ENCODE measurements around the gene ABCF1. TPM values are rescaled to one million over a fixed set of nuclear protein-coding genes. Genes with fewer than 3 reads are reported as not detected.

ABCF1 gene
- polyA plus RNA-seq, 1 donor (not counting 4 experiments of a cell fraction or from before 2014, with no cell fraction given): 30.0 TPM

DNA sequence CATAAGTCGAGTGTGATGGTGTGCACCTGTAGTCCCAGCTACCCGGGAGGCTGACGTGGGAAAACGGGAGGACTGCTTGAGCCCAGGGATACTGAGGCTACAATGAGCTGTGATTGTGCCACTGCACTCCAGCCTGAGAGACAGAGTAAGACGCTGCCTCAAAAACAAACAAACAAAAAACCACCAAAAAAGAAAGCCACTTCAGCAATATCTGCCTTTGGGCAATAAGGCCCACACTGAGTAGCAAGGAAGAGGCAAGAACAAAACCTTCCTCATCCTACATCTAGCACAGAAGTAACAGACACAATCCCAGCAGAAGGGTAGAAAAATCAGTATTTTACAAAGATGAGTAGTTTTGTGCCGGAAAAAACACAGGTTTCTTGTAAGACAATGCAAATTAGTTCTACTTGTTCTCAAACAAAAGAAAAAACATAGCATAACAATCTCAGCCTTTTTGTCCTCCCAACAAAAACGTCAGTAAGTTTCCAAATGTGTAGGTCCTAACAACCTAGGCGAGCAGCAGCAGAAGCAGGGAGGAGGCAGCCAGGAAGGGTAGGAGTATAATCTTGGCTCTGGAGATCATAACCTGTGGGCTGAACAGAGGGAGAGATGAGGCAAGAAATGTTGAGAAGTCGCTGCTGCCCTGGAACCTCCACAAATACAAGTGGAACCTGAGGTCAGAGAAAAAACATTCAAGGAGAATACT, 40.1 kb downstream of the ABCF1 start:
- Histone ChIP-seq H3K9me1 (ENCODE audit: control insufficient read depth, extremely low read depth, insufficient read depth, low read length) (peaks cover 3% of the 10 kb centered on the region), H4K20me1 (ENCODE audit: control insufficient read depth, extremely low read depth, insufficient read depth, low read length) (peaks cover 8% of the 10 kb centered on the region), H3K9me3 (ENCODE audit: control insufficient read depth, low read depth, low read length) (no peaks in the 10 kb centered on the region), H2AFZ (ENCODE audit: control insufficient read depth, low read length) (no peak overlapping the region), H3K9ac (ENCODE audit: control insufficient read depth, extremely low read depth, insufficient read depth, low read length) (no peak overlapping the region), H3K4me2 (ENCODE audit: control insufficient read depth, extremely low read depth, insufficient read depth, low read depth, low read length) (no peak overlapping the region), H3K27me3 (ENCODE audit: control insufficient read depth, extremely low read depth, insufficient read depth, low read length) (no peaks in the 10 kb centered on the region), H3K27ac (ENCODE audit: control insufficient read depth, insufficient read depth, low read length) (no peak overlapping the region), H3K79me2 (ENCODE audit: control insufficient read depth, insufficient read depth, low read length) (peaks cover 30% of the 10 kb centered on the region), H3K4me3 (ENCODE audit: control insufficient read depth in 2 of 3, extremely low read depth in 1 of 3, insufficient read depth in 2 of 3, low read depth in 1 of 3, low read length in 3 of 3) (no peak overlapping the region), H3K36me3 (ENCODE audit: control insufficient read depth in 2 of 2, extremely low read depth in 1 of 2, insufficient read depth in 2 of 2, low read length in 2 of 2) (peaks cover 15 to 42% of the 10 kb centered on the region in 2 experiments), H3K4me1 (ENCODE audit: control insufficient read depth, extremely low read depth, insufficient read depth, low read length) (peaks cover 24% of the 10 kb centered on the region)
- DNase-seq (ENCODE audit: low read depth, low spot score) (no peak), FAIRE-seq (no peak)
- TF ChIP-seq EZH2 (IDR thresholded peaks at IDR 0.05; ENCODE audit: low read length): no peak
- dilution Hi-C loops (cut with MboI; ENCODE audit: extremely low pct_ligation_motif_present, low sequenced_read_pairs): no loop called here

DNA sequence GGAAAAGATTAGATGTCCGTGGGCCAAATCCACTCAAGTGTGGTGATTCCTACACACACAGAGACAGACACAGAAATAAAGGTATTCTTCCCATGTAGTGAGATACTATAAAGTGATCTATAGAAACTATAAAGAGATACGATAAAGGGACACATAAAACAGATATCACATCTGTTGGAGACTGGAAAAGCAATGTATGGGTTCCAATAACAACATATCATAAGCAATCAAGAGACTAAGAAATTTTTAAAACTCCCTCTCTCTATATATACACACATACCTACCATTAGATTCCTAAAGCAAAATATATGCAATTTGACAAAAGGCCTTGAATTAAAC, 40.6 kb downstream of the ABCF1 start:
- Histone ChIP-seq H3K9me1 (ENCODE audit: control insufficient read depth, extremely low read depth, insufficient read depth, low read length) (peaks cover 3% of the 10 kb centered on the region), H2AFZ (ENCODE audit: control insufficient read depth, low read length) (no peak overlapping the region), H4K20me1 (ENCODE audit: control insufficient read depth, extremely low read depth, insufficient read depth, low read length) (peaks cover 8% of the 10 kb centered on the region), H3K36me3 (ENCODE audit: control insufficient read depth in 2 of 2, extremely low read depth in 1 of 2, insufficient read depth in 2 of 2, low read length in 2 of 2) (peaks cover 15 to 41% of the 10 kb centered on the region in 2 experiments), H3K4me3 (ENCODE audit: control insufficient read depth in 2 of 3, extremely low read depth in 1 of 3, insufficient read depth in 2 of 3, low read depth in 1 of 3, low read length in 3 of 3) (no peak overlapping the region), H3K4me1 (ENCODE audit: control insufficient read depth, extremely low read depth, insufficient read depth, low read length) (peaks cover 24% of the 10 kb centered on the region), H3K27ac (ENCODE audit: control insufficient read depth, insufficient read depth, low read length) (no peak overlapping the region), H3K79me2 (ENCODE audit: control insufficient read depth, insufficient read depth, low read length) (peaks cover 35% of the 10 kb centered on the region), H3K4me2 (ENCODE audit: control insufficient read depth, extremely low read depth, insufficient read depth, low read depth, low read length) (no peak overlapping the region), H3K9ac (ENCODE audit: control insufficient read depth, extremely low read depth, insufficient read depth, low read length) (no peak overlapping the region), H3K27me3 (ENCODE audit: control insufficient read depth, extremely low read depth, insufficient read depth, low read length) (no peaks in the 10 kb centered on the region), H3K9me3 (ENCODE audit: control insufficient read depth, low read depth, low read length) (no peaks in the 10 kb centered on the region)
- dilution Hi-C loops (cut with MboI; ENCODE audit: extremely low pct_ligation_motif_present, low sequenced_read_pairs): no loop called here
- no peak for TF ChIP-seq EZH2 (IDR thresholded peaks at IDR 0.05; ENCODE audit: low read length)
- no peak for TF ChIP-seq CTCF (optimal IDR thresholded peaks at IDR 0.05 in 1 of 3, IDR thresholded peaks at IDR 0.05 in 1 of 3, conservative IDR thresholded peaks at IDR 0.05 in 1 of 3; ENCODE audit: extremely low read depth in 1 of 3, insufficient read depth in 2 of 3, low read length in 3 of 3)
- DNase-seq (ENCODE audit: low read depth, low spot score) (no peak), FAIRE-seq (no peak)

- Histone ChIP-seq H4K20me1 (ENCODE audit: control insufficient read depth, extremely low read depth, insufficient read depth, low read length) (peaks cover 8% of the 10 kb centered on the region), H3K27me3 (ENCODE audit: control insufficient read depth, extremely low read depth, insufficient read depth, low read length) (no peaks in the 10 kb centered on the region), H3K27ac (ENCODE audit: control insufficient read depth, insufficient read depth, low read length) (no peak overlapping the region), H3K79me2 (ENCODE audit: control insufficient read depth, insufficient read depth, low read length) (peaks cover 37% of the 10 kb centered on the region), H3K4me2 (ENCODE audit: control insufficient read depth, extremely low read depth, insufficient read depth, low read depth, low read length) (no peak overlapping the region), H3K9me3 (ENCODE audit: control insufficient read depth, low read depth, low read length) (no peaks in the 10 kb centered on the region), H3K9me1 (ENCODE audit: control insufficient read depth, extremely low read depth, insufficient read depth, low read length) (peaks cover 3% of the 10 kb centered on the region), H3K36me3 (ENCODE audit: control insufficient read depth in 2 of 2, extremely low read depth in 1 of 2, insufficient read depth in 2 of 2, low read length in 2 of 2) (peaks cover 15 to 41% of the 10 kb centered on the region in 2 experiments), H3K4me1 (ENCODE audit: control insufficient read depth, extremely low read depth, insufficient read depth, low read length) (peaks cover 24% of the 10 kb centered on the region), H3K9ac (ENCODE audit: control insufficient read depth, extremely low read depth, insufficient read depth, low read length) (no peak overlapping the region), H2AFZ (ENCODE audit: control insufficient read depth, low read length) (no peak overlapping the region), H3K4me3 (ENCODE audit: control insufficient read depth in 2 of 3, extremely low read depth in 1 of 3, insufficient read depth in 2 of 3, low read depth in 1 of 3, low read length in 3 of 3) (no peak overlapping the region)
- dilution Hi-C loops (cut with MboI; ENCODE audit: extremely low pct_ligation_motif_present, low sequenced_read_pairs): no loop called here
- FAIRE-seq (no peak), DNase-seq (ENCODE audit: low read depth, low spot score) (no peak)
- TF ChIP-seq EZH2 (IDR thresholded peaks at IDR 0.05; ENCODE audit: low read length) (no peak), CTCF (optimal IDR thresholded peaks at IDR 0.05 in 1 of 3, IDR thresholded peaks at IDR 0.05 in 1 of 3, conservative IDR thresholded peaks at IDR 0.05 in 1 of 3; ENCODE audit: extremely low read depth in 1 of 3, insufficient read depth in 2 of 3, low read length in 3 of 3) (peak in 2 of 3 experiments; percentile 24 to 30)
Measured at GRCh38 chr6:30612213-30612612, 41.0 kb downstream of the ABCF1 start.
